Stimulated activated CD8-positive, alpha-beta memory T cell treated with anti-CD3 and anti-CD28 coated beads, Interleukin-15, amount 100 ng/mL, for 4 hours (primary cell): ENCODE data around the gene HOXA1.
A peak's percentile ranks its signal among the peaks of the same experiment; 100 is the strongest.

Experiments
- DNase-seq, 2 donors: peaks; one replicate each; pipeline ENCODE4 v3.0.0-alpha.2; 2020; ENCODE audit warnings: low read depth in 2 of 2

Gene HOXA1

GRCh38 chr7:27105301-27106031, 9.7 kb upstream of the HOXA1 start:
- no peak for DNase-seq

- DNase-seq, result no peak
Observed at GRCh38 chr7:27104341-27105058, 8.7 kb upstream of the HOXA1 start.

- no peak for DNase-seq
Observed at GRCh38 chr7:27103489-27104226, 7.9 kb upstream of the HOXA1 start.

GRCh38 chr7:27102581-27103442, 7.0 kb upstream of the HOXA1 start, which contains the start of gene HOXA2:
Gene HOXA2, minus strand, starts transcription at chr7:27102683. Its CDS starts 183 bp downstream, at chr7:27102500.
- no peak for DNase-seq

GRCh38 chr7:27101957-27102580, 6.3 kb upstream of the HOXA1 start:
- DNase-seq, result no peak

GRCh38 chr7:27101171-27101956, 5.6 kb upstream of the HOXA1 start:
- no peak for DNase-seq

GRCh38 chr7:27100694-27101170, 4.9 kb upstream of the HOXA1 start:
- DNase-seq, result no peak

GRCh38 chr7:27099453-27100370, 3.9 kb upstream of the HOXA1 start:
- DNase-seq, result no peak

GRCh38 chr7:27098578-27099451, 3.0 kb upstream of the HOXA1 start:
- no peak for DNase-seq

- DNase-seq, result no peak
Observed at GRCh38 chr7:27097686-27098577, 2.1 kb upstream of the HOXA1 start.

- no peak for DNase-seq
Observed at GRCh38 chr7:27096768-27097514, 1.1 kb upstream of the HOXA1 start.

GRCh38 chr7:27095050-27095896, 527 bp downstream of the HOXA1 start:
- peak in 1 of 2 donors; percentile 6 for DNase-seq

GRCh38 chr7:27094304-27095049, 1.3 kb downstream of the HOXA1 start:
- no peak for DNase-seq

GRCh38 chr7:27093184-27093895, 2.5 kb downstream of the HOXA1 start:
- no peak for DNase-seq
